ENCODE measurements around the gene FNIP1.

GRCh38 chr5:131825404-131826013 is 28.7 kb upstream of the FNIP1 start:
- TF ChIP-seq POLR2AphosphoS5 (IDR thresholded peaks at IDR 0.05; ENCODE audit: low read depth) (no peak), CTCF (conservative IDR thresholded peaks at IDR 0.05; ENCODE audit: low read depth in 2 of 2) (no peak), EZH2phosphoT487 (IDR thresholded peaks at IDR 0.05; ENCODE audit: unreplicated experiment) (no peak), REST (IDR thresholded peaks at IDR 0.05; ENCODE audit: unreplicated experiment) (no peak), EZH2 (IDR thresholded peaks at IDR 0.05; ENCODE audit: low read depth, unreplicated experiment) (no peak), CREB1 (CRISPR knock-in tag; IDR thresholded peaks at IDR 0.05; ENCODE audit: low read depth) (no peak), NANOG (IDR thresholded peaks at IDR 0.05; ENCODE audit: borderline replicate concordance) (no peak)

All from GM23338 (cell line).